Loucy (cell line): ENCODE results near the gene MTF1.
"Not testable (repeated sequence)": the region's sequence is repeated elsewhere in the genome, so short reads cannot be mapped to it uniquely, and the experiment has no call there.

Source experiments
- CTCF ChIP-seq: fragments of 200-600 bp; sonication (generic); conservative IDR thresholded peaks from 2 replicates; pipeline ENCODE4 v1.5.1; 2014; ENCODE audit warnings: mild to moderate bottlenecking, antibody characterized with exemption, low read length
- EZH2phosphoT487 ChIP-seq: fragments of 200-600 bp; IDR thresholded peaks from 2 replicates; pipeline ENCODE4 v1.6.1; 2018; ENCODE audit warnings: antibody characterized with exemption, mild to moderate bottlenecking, moderate library complexity, borderline replicate concordance

GRCh38 chr1:37903921-37904320, 44.5 kb upstream of the MTF1 start:
- not testable (repeated sequence) for TF ChIP-seq CTCF, EZH2phosphoT487
